SK-N-SH (cell line): ENCODE measurements around the gene SOD3.

Experiments used
- CTCF ChIP-seq: fragments of 200-600 bp; sonication (generic); IDR thresholded peaks from 2 replicates; pipeline ENCODE4 v1.6.1; 2017; ENCODE audit warnings: antibody characterized with exemption, mild to moderate bottlenecking, moderate library complexity
- EZH2phosphoT487 ChIP-seq: fragments of 200-600 bp; sonication (generic); IDR thresholded peaks from 2 replicates; pipeline ENCODE4 v1.6.1; 2017; ENCODE audit warnings: low read depth, mixed run types, mild to moderate bottlenecking, antibody characterized with exemption, moderate library complexity, borderline replicate concordance
- FOXM1 ChIP-seq: IDR thresholded peaks from 2 replicates; pipeline ENCODE4 v1.4.0; 2012; ENCODE audit warnings: low read depth, mild to moderate bottlenecking
- GATA2 ChIP-seq: sonication (generic); formaldehyde crosslinking; IDR thresholded peaks from 2 replicates; pipeline ENCODE4 v1.5.0; 2020; ENCODE audit warnings: mild to moderate bottlenecking, missing genetic modification reagents
- JUND ChIP-seq: IDR thresholded peaks from 2 replicates; pipeline ENCODE4 v1.4.0; 2012
- MXI1 ChIP-seq: IDR thresholded peaks from 2 replicates; pipeline ENCODE4 v1.6.1; 2012; ENCODE audit warnings: mild to moderate bottlenecking, low read depth, low read length, improper control_type of control experiment
- NFIC ChIP-seq: IDR thresholded peaks from 2 replicates; pipeline ENCODE4 v1.4.0; 2012; ENCODE audit warnings: borderline replicate concordance
- POLR2AphosphoS5 ChIP-seq: IDR thresholded peaks from 2 replicates; pipeline ENCODE4 v1.6.1; 2012; ENCODE audit warnings: low read depth, low read length
- RAD21 ChIP-seq: IDR thresholded peaks from 2 replicates; pipeline ENCODE4 v1.6.1; 2012; ENCODE audit warnings: mild to moderate bottlenecking, low read length
- REST ChIP-seq: IDR thresholded peaks from 2 replicates; pipeline ENCODE4 v1.6.1; 2012; ENCODE audit warnings: mild to moderate bottlenecking, low read depth, low read length, moderate library complexity
- RFX5 ChIP-seq: IDR thresholded peaks from 2 replicates; pipeline ENCODE4 v1.6.1; 2012; ENCODE audit warnings: mild to moderate bottlenecking, improper control_type of control experiment, low read length
- USF1 ChIP-seq: IDR thresholded peaks from 2 replicates; pipeline ENCODE4 v1.4.0; 2012; ENCODE audit warnings: low read depth, borderline replicate concordance
- USF2 ChIP-seq: fragments of 150-350 bp; IDR thresholded peaks from 2 replicates; pipeline ENCODE4 v1.6.1; 2017; ENCODE audit warnings: antibody characterized with exemption, low read length, low read depth, borderline replicate concordance

GRCh38 chr4:24820541-24820940 lies 25.2 kb downstream of the SOD3 start:
- TF ChIP-seq GATA2 (CRISPR knock-in tag) (no peak), POLR2AphosphoS5 (no peak), CTCF (no peak), RFX5 (no peak), REST (no peak), MXI1 (no peak), FOXM1 (no peak), EZH2phosphoT487 (no peak), RAD21 (no peak), USF1 (no peak), JUND (no peak), USF2 (no peak), NFIC (no peak)
